Measurements from ENCODE around the gene SUCLG2.

Gene SUCLG2

GRCh38 chr3:67534594-67534993 is 119.8 kb downstream of the SUCLG2 start:
- Histone ChIP-seq H3K4me3 (ENCODE audit: low read depth in 1 of 2, low read length in 1 of 2) (no peak overlapping the region), H3K27ac (no peak overlapping the region), H3K4me1 (ENCODE audit: control insufficient read depth in 1 of 2, insufficient read depth in 1 of 2, low read depth in 1 of 2, low read length in 1 of 2) (no peaks in the 10 kb centered on the region), H3K9me3 (no peaks in the 10 kb centered on the region), H3K27me3 (no peaks in the 10 kb centered on the region), H3K36me3 (no peaks in the 10 kb centered on the region)
- no peak for TF ChIP-seq CTCF (IDR thresholded peaks at IDR 0.05)

- peaks cover 5% of the 10 kb centered on the region for H3K36me3 ChIP-seq
- no peak for TF ChIP-seq CTCF (IDR thresholded peaks at IDR 0.05)
- no peaks in the 10 kb centered on the region for H3K9me3 ChIP-seq
- no peak overlapping the region for H3K27ac ChIP-seq
- no peaks in the 10 kb centered on the region for H3K27me3 ChIP-seq
- no peaks in the 10 kb centered on the region for H3K4me1 ChIP-seq (ENCODE audit: control insufficient read depth in 1 of 2, insufficient read depth in 1 of 2, low read depth in 1 of 2, low read length in 1 of 2)
- no peak overlapping the region for H3K4me3 ChIP-seq (ENCODE audit: low read depth in 1 of 2, low read length in 1 of 2)
These were observed 123.0 kb downstream of the SUCLG2 start for GRCh38 chr3:67531181-67532101.

GRCh38 chr3:67529915-67530314 is 124.5 kb downstream of the SUCLG2 start:
- no peak overlapping the region for H3K4me3 ChIP-seq (ENCODE audit: low read depth in 1 of 2, low read length in 1 of 2)
- H3K4me1 ChIP-seq (ENCODE audit: control insufficient read depth in 1 of 2, insufficient read depth in 1 of 2, low read depth in 1 of 2, low read length in 1 of 2) = no peaks in the 10 kb centered on the region
- H3K9me3 ChIP-seq = no peaks in the 10 kb centered on the region
- no peak overlapping the region for H3K27ac ChIP-seq
- H3K27me3 ChIP-seq = no peaks in the 10 kb centered on the region
- peaks cover 5% of the 10 kb centered on the region for H3K36me3 ChIP-seq
- TF ChIP-seq CTCF (IDR thresholded peaks at IDR 0.05) = no peak

- Histone ChIP-seq H3K4me3 (ENCODE audit: low read depth in 1 of 2, low read length in 1 of 2) (no peak overlapping the region), H3K9me3 (no peaks in the 10 kb centered on the region), H3K36me3 (peaks cover 5% of the 10 kb centered on the region), H3K4me1 (ENCODE audit: control insufficient read depth in 1 of 2, insufficient read depth in 1 of 2, low read depth in 1 of 2, low read length in 1 of 2) (no peaks in the 10 kb centered on the region), H3K27me3 (no peaks in the 10 kb centered on the region), H3K27ac (no peak overlapping the region)
- TF ChIP-seq CTCF (IDR thresholded peaks at IDR 0.05) = no peak
These were observed 125.1 kb downstream of the SUCLG2 start for GRCh38 chr3:67529337-67529736.

- no peak overlapping the region for H3K27ac ChIP-seq
- H3K4me1 ChIP-seq (ENCODE audit: control insufficient read depth in 1 of 2, insufficient read depth in 1 of 2, low read depth in 1 of 2, low read length in 1 of 2) = no peaks in the 10 kb centered on the region
- peaks cover 5% of the 10 kb centered on the region for H3K36me3 ChIP-seq
- H3K9me3 ChIP-seq = no peaks in the 10 kb centered on the region
- H3K4me3 ChIP-seq (ENCODE audit: low read depth in 1 of 2, low read length in 1 of 2) = no peak overlapping the region
- no peak for TF ChIP-seq CTCF (IDR thresholded peaks at IDR 0.05)
- no peaks in the 10 kb centered on the region for H3K27me3 ChIP-seq
These were observed 128.2 kb downstream of the SUCLG2 start for GRCh38 chr3:67526246-67526645.

Measured in neutrophil (primary cell).